T-cell (primary cell): Measurements from ENCODE around the gene PHLDB3. TPM values are rescaled to one million over a fixed set of nuclear protein-coding genes. Genes with fewer than 3 reads are reported as not detected.

Experiments
- ATAC-seq, 4 experiments: fragments of 200-7000 bp in 3 of 4; fragments of 150-1000 bp in 1 of 4; cut with Tn5 transposase; replicated peaks in 1 of 4; 1 replicate in 3 of 4; 2 replicates in 1 of 4; pipeline ENCODE4 v1.10.0; 2021; ENCODE audit warnings: moderate library complexity in 3 of 4, mild to moderate bottlenecking in 2 of 4, moderate number of reproducible peaks in 1 of 4
- CTCF ChIA-PET, 2 donors: fragments of 300-600 bp; sonication (Branson Sonifier 250); formaldehyde crosslinking; loops; one replicate each; lab custom pipeline; 2022; ENCODE audit warnings: antibody characterized with exemption in 2 of 2; lab: Charles Lee
- POLR2A ChIA-PET, 2 donors: fragments of 300-600 bp; sonication (Branson Sonifier 250); formaldehyde crosslinking; loops; one replicate each; lab custom pipeline; 2022; ENCODE audit warnings: antibody characterized with exemption in 2 of 2; lab: Charles Lee
- DNase-seq, 35 experiments: peaks; one replicate each; pipeline versions ENCODE4 v3.0.0 to v3.0.0-alpha.2; 2013 to 2023
- H3K27ac ChIP-seq: one replicate; pipeline ENCODE4 v1.5.1; 2013; ENCODE audit warnings: low read length
- H3K27me3 ChIP-seq, 2 experiments: replicated peaks in 1 of 2; 1 replicate in 1 of 2; 2 replicates in 1 of 2; pipeline versions ENCODE4 v1.6.1 to v1.7.0; 2013; ENCODE audit warnings: low read length in 1 of 2, mixed read lengths in 1 of 2; ENCODE audit not compliant: control insufficient read depth in 2 of 2, insufficient read depth in 2 of 2; ENCODE audit errors: extremely low read depth in 1 of 2
- H3K36me3 ChIP-seq, 2 donors: 1 replicate in 1 of 2; 2 replicates in 1 of 2; pipeline versions ENCODE4 v1.6.1 to v1.7.0; 2013; ENCODE audit warnings: low read length in 1 of 2; ENCODE audit not compliant: control insufficient read depth in 2 of 2, insufficient read depth in 1 of 2; ENCODE audit errors: extremely low read depth in 1 of 2
- H3K4me1 ChIP-seq, 2 experiments: 1 replicate in 1 of 2; 2 replicates in 1 of 2; pipeline versions ENCODE4 v1.6.1 to v1.7.0; 2013; ENCODE audit warnings: low read length in 2 of 2, mixed read lengths in 1 of 2; ENCODE audit not compliant: insufficient read depth in 2 of 2, control insufficient read depth in 1 of 2; ENCODE audit errors: extremely low read depth in 1 of 2
- H3K4me3 ChIP-seq, 2 donors: 1 replicate in 1 of 2; 2 replicates in 1 of 2; pipeline versions ENCODE4 v1.5.1 to v1.7.0; 2013; ENCODE audit warnings: mild to moderate bottlenecking in 2 of 2, low read length in 1 of 2, moderate library complexity in 1 of 2; ENCODE audit not compliant: control insufficient read depth in 1 of 2; ENCODE audit errors: extremely low read depth in 1 of 2
- H3K9me3 ChIP-seq: 2 replicates; pipeline ENCODE4 v1.7.0; 2013
- H3K27ac Mint-ChIP-seq, 2 donors: one replicate each; pipeline ENCODE4 v1.8.0; 2020 to 2021; ENCODE audit warnings: mild to moderate bottlenecking in 2 of 2, mixed read lengths in 2 of 2
- H3K27me3 Mint-ChIP-seq, 2 donors: one replicate each; pipeline ENCODE4 v1.8.0; 2021 to 2022; ENCODE audit warnings: mixed read lengths in 2 of 2
- H3K36me3 Mint-ChIP-seq: one replicate; pipeline ENCODE4 v1.8.0; 2021; ENCODE audit warnings: mixed read lengths
- H3K4me1 Mint-ChIP-seq, 3 donors: one replicate each; pipeline ENCODE4 v1.8.0; 2020 to 2022; ENCODE audit warnings: mixed read lengths in 3 of 3, mild to moderate bottlenecking in 1 of 3
- H3K4me3 Mint-ChIP-seq, 3 donors: one replicate each; pipeline ENCODE4 v1.8.0; 2020 to 2022; ENCODE audit warnings: mild to moderate bottlenecking in 3 of 3, mixed read lengths in 3 of 3, moderate library complexity in 3 of 3
- H3K9me3 Mint-ChIP-seq, 3 donors: one replicate each; pipeline ENCODE4 v1.8.0; 2020 to 2022; ENCODE audit warnings: mixed read lengths in 3 of 3
- WGBS: methylation state at CpG from one replicate; pipeline ENCODE4 v1.1.5; 2013; ENCODE audit warnings: missing lambda C conversion rate; ENCODE audit not compliant: insufficient coverage; 5-methylcytosine and 5-hydroxymethylcytosine counted together
- total RNA-seq, 35 experiments: library from RNA in 6 of 35; stranded (reverse) in 6 of 35; fragments of 120-200 nt in 1 of 35; gene quantifications; one replicate each; pipeline versions ENCODE4 v1.2.1 to v1.2.4 and lab custom pipeline; 2013 to 2026

The PHLDB3 gene
- total RNA-seq, 5 donors from 2014 or later (not counting 1 experiment from before 2014, with no cell fraction given): 39.4 to 61.0 (median 53.9) TPM

DNA sequence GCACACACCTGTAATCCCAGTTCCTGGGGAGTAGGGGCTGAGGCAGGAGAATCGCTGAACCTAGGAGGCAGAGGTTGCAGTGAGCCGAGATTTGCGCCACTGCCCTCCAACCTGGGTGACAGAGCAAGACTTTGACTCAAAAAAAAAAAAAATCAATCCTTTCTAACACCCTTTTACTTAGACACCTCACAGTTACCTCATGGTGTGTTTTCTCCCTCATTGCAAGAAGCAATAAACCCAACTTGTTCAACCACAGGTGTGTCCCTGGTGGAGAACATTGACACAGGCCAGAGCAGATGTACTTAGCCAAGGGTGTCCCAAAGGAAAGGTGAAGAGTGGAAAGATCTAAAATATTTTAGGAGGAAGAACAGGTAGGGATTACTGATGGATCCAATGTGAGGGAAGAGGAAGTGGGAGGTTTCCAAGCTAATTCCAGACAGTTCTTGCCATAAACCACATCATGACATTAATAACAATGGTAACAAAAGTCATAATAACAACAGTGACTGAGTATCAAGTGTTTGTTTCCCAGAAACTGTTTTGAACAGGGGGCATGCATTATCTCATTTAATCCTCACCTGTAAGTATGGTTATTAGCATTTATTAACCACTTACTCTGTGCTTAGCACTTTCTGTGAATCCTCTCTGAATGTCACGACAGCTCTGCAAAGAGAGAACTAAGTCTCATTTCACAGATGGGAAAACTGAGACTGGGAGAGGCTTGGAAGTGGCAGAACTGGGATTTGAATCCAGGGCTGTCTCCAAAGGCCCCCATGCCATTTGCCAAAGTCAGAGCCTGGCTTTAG is 36.0 kb downstream of the PHLDB3 start:
- Histone ChIP-seq H3K4me3 (no peak overlapping the region), H3K36me3 (no peaks in the 10 kb centered on the region), H3K4me1 (peaks cover 42 to 76% of the 10 kb centered on the region in 2 experiments), H3K9me3 (no peaks in the 10 kb centered on the region), H3K27me3 (no peaks in the 10 kb centered on the region), H3K27ac (peak overlapping the region; percentile 68)
- Mint-ChIP-seq H3K27me3 (no peaks in the 10 kb centered on the region), H3K4me1 (peaks cover 63 to 81% (median 79%) of the 10 kb centered on the region in 3 donors), H3K36me3 (no peaks in the 10 kb centered on the region), H3K27ac (peak overlapping the region; percentile 93 to 94), H3K9me3 (no peaks in the 10 kb centered on the region), H3K4me3 (peak overlapping the region in 2 of 3 donors; percentile 43 to 63)
- POLR2A ChIA-PET: interaction anchor here in 1 of 2 donors (0.6 kb wide), 1 partner anchor 15 kb away, joined by 3 read pairs; no protein-coding TSS in a partner anchor
- CTCF ChIA-PET: interaction anchor here in 1 of 2 donors (1.0 to 1.4 kb wide), 2 partner anchors 22 to 51 kb away, joined by 4 to 7 read pairs; no protein-coding TSS in a partner anchor
- DNase-seq (peak in 3 of 35 experiments; percentile 23 to 45 (median 32)), ATAC-seq (no peak)
- WGBS: 40% methylated on average over 1 of the region's 4 CpGs

DNA sequence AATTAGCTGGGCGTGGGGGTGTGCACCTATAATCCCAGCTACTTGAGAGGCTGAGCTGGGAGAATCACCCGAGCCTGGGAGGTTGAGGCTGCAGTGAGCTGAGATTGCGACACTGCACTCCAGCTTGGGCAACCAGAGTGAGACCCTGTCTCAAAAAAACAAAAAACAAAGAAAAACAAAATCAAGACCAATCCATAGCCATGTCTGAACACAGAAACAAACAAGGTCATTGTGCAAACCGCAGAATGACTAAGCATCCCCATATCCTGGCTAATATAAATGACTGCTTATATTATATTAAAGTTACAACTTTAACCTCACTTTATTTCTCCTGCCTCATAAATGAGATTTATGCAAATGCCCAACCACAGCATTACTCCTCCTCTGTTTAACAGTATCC is 36.8 kb downstream of the PHLDB3 start:
- POLR2A ChIA-PET: no interaction called here
- H3K36me3 ChIP-seq: no peaks in the 10 kb centered on the region
- H3K27ac ChIP-seq: peak overlapping the region; percentile 38
- CTCF ChIA-PET: no interaction called here
- DNase-seq (no peak), ATAC-seq (no peak)
- WGBS: 100% methylated on average over 1 of the region's 4 CpGs
- peak overlapping the region in 1 of 3 donors; percentile 63 for H3K4me3 Mint-ChIP-seq
- peaks cover 57 to 78% (median 76%) of the 10 kb centered on the region in 3 donors for H3K4me1 Mint-ChIP-seq
- H3K27ac Mint-ChIP-seq: peak overlapping the region; percentile 93 to 94
- no peak overlapping the region for H3K4me3 ChIP-seq
- peaks cover 44 to 82% of the 10 kb centered on the region in 2 experiments for H3K4me1 ChIP-seq
- no peaks in the 10 kb centered on the region for H3K27me3 ChIP-seq
- no peaks in the 10 kb centered on the region for H3K9me3 ChIP-seq
- no peaks in the 10 kb centered on the region for H3K27me3 Mint-ChIP-seq
- no peaks in the 10 kb centered on the region for H3K36me3 Mint-ChIP-seq
- H3K9me3 Mint-ChIP-seq: no peaks in the 10 kb centered on the region

- no peak overlapping the region for H3K27ac ChIP-seq
- H3K9me3 Mint-ChIP-seq: no peaks in the 10 kb centered on the region
- no peaks in the 10 kb centered on the region for H3K9me3 ChIP-seq
- 80% methylated on average over 6 of the region's 6 CpGs for WGBS
- H3K36me3 ChIP-seq: no peaks in the 10 kb centered on the region
- H3K4me1 Mint-ChIP-seq: peaks cover 58 to 78% (median 76%) of the 10 kb centered on the region in 3 donors
- ATAC-seq (no peak), DNase-seq (no peak)
- no peaks in the 10 kb centered on the region for H3K36me3 Mint-ChIP-seq
- CTCF ChIA-PET: no interaction called here
- no peak overlapping the region for H3K4me3 ChIP-seq
- POLR2A ChIA-PET: no interaction called here
- H3K27me3 Mint-ChIP-seq: no peaks in the 10 kb centered on the region
- peaks cover 43 to 83% of the 10 kb centered on the region in 2 experiments for H3K4me1 ChIP-seq
- H3K27ac Mint-ChIP-seq: peak overlapping the region; percentile 60 to 94
- H3K4me3 Mint-ChIP-seq: peak overlapping the region in 1 of 3 donors; percentile 11
- no peaks in the 10 kb centered on the region for H3K27me3 ChIP-seq
These were observed 37.3 kb downstream of the PHLDB3 start for GRCh38 chr19:43467276-43467675.

DNA sequence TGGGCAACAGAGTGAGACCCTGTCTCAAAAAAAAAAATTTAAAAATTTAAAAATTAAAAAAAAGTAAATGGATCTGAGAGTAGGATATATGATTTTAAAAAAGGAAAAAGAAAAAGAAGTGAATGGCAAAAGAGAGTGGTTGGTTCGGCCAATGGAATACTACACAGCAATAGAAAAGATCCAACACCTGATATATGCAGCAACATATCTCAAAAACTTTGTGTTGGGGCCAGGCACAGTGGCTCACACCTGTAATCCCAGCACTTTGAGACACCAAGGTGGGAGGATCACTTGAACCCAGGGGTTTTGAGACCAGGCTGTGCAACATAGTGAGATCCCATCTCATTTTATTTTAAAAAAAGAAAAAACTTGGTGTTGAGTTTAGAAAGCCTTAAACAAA is 37.8 kb downstream of the PHLDB3 start:
- peaks cover 63 to 79% (median 77%) of the 10 kb centered on the region in 3 donors for H3K4me1 Mint-ChIP-seq
- peak overlapping the region in 1 of 3 donors; percentile 11 for H3K4me3 Mint-ChIP-seq
- no peak for ATAC-seq
- H3K9me3 ChIP-seq: no peaks in the 10 kb centered on the region
- no peaks in the 10 kb centered on the region for H3K27me3 Mint-ChIP-seq
- CTCF ChIA-PET: no interaction called here
- peaks cover 42 to 82% of the 10 kb centered on the region in 2 experiments for H3K4me1 ChIP-seq
- POLR2A ChIA-PET: no interaction called here
- no peaks in the 10 kb centered on the region for H3K9me3 Mint-ChIP-seq
- H3K27ac ChIP-seq: no peak overlapping the region
- H3K36me3 Mint-ChIP-seq: no peaks in the 10 kb centered on the region
- H3K27ac Mint-ChIP-seq: peak overlapping the region; percentile 60 to 94
- no peak overlapping the region for H3K4me3 ChIP-seq
- no CpG with 5 or more reads among the region's 1 CpG for WGBS
- H3K36me3 ChIP-seq: no peaks in the 10 kb centered on the region
- DNase-seq: no peak
- H3K27me3 ChIP-seq: no peaks in the 10 kb centered on the region

GRCh38 chr19:43465468-43466120 is 39.0 kb downstream of the PHLDB3 start, which contains the start of gene LYPD3:
Gene LYPD3 (minus strand): TSS chr19:43465608. CDS start chr19:43465571, 37 bp downstream.
- Histone ChIP-seq H3K27ac (peak within 1 kb of the TSS; percentile 90), H3K9me3 (no peaks in the 10 kb centered on the region), H3K27me3 (no peaks in the 10 kb centered on the region), H3K36me3 (peaks cover 0 to 5% of the 10 kb centered on the region in 2 donors), H3K4me1 (peaks cover 35 to 74% of the 10 kb centered on the region in 2 experiments), H3K4me3 (peak within 1 kb of the TSS; percentile 67 to 96)
- ATAC-seq: no peak
- peak within 1 kb of the TSS; percentile 95 to 97 for H3K27ac Mint-ChIP-seq
- H3K36me3 Mint-ChIP-seq: peaks cover 6% of the 10 kb centered on the region
- H3K27me3 Mint-ChIP-seq: no peaks in the 10 kb centered on the region
- H3K4me3 Mint-ChIP-seq: peak within 1 kb of the TSS; percentile 88 to 95 (median 90)
- ChIA-PET CTCF (interaction anchor here in 1 of 2 donors (0.5 to 0.7 kb wide), 2 partner anchors 40 to 1934 kb away, joined by 5 to 6 read pairs; no protein-coding TSS in a partner anchor), POLR2A (no interaction called here)
- peaks cover 75 to 77% (median 77%) of the 10 kb centered on the region in 3 donors for H3K4me1 Mint-ChIP-seq
- 79% methylated on average over 14 of the region's 24 CpGs for WGBS
- DNase-seq: no peak
- H3K9me3 Mint-ChIP-seq: no peaks in the 10 kb centered on the region
